Measurements from ENCODE around the gene WDR46. TPM values are rescaled to one million over a fixed set of nuclear protein-coding genes. Genes with fewer than 3 reads are reported as not detected.

WDR46 gene
- total and polyA plus RNA-seq, 12 donors = 11.0 to 40.6 (median 17.8) TPM

DNA sequence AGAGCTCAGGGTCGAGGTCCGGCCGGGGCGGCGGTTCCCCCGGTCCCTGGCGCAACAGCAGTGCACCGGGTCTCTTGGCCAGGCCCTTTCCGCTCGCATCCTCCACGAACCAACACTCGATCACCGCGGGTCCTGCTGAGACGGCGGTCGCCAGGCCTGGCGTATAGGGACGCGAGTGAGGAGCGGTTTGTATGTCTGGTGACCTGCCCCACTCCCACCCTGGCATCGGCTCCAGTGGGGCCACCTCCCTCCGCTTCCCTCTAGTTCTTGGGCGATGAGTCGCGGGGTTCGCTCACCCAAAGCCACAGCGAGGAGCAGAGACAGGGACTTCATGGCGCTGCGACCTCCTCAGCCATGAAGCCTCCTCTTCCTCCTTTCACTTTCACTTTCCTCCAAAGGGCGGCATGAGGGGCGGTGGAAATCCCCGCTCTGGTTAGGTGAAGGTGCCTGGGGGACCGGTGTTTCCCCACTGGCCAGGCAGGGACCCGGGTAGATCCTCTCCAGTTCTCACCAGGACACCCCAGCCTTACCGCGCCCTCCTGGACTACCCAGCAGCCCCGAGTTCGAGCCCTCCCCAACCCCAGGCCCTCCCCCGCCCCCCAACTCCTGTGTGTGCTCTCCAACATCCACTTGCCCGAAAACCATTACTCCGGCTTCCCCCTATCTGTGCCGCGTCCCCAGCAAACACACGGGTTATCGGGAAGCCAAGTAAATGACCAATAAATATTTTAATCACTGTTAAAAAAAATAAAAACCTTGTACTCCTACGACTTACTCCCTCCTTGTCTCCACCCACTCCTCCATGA lies 24.9 kb upstream of the WDR46 start, which contains the start of gene TAPBP:
Gene TAPBP, minus strand, starts transcription at position 370 of the 806 bp plus-strand sequence. Its CDS starts 37 bp downstream, at position 333.
- H3K9me3 ChIP-seq = no peaks in the 10 kb centered on the region
- H3K27me3 ChIP-seq = no peaks in the 10 kb centered on the region
- peak; percentile 11 to 57 (median 36) for ATAC-seq
- intact Hi-C loops (cut with DNase I) = loop anchor here in 2 of 10 donors (2.0 to 10.0 kb wide), 2 partner anchors 15 to 101 kb away; partner anchors contain the start of genes CUTA (in 2 of the 2), PHF1 (in 2 of the 2) and RGL2 (in 1 of the 2)
- DNase-seq = peak; percentile 55 to 70
- H3K27ac ChIP-seq = peak within 1 kb of the TSS; percentile 93 to 100 (median 98)
- peaks cover 12 to 64% (median 52%) of the 10 kb centered on the region in 9 donors for H3K4me1 ChIP-seq
- 0 to 1% methylated on average over 47 of the region's 47 CpGs for WGBS, 2 donors
- H3K36me3 ChIP-seq = peaks cover 0 to 46% (median 12%) of the 10 kb centered on the region in 9 donors
- TF ChIP-seq, protein P1, sequence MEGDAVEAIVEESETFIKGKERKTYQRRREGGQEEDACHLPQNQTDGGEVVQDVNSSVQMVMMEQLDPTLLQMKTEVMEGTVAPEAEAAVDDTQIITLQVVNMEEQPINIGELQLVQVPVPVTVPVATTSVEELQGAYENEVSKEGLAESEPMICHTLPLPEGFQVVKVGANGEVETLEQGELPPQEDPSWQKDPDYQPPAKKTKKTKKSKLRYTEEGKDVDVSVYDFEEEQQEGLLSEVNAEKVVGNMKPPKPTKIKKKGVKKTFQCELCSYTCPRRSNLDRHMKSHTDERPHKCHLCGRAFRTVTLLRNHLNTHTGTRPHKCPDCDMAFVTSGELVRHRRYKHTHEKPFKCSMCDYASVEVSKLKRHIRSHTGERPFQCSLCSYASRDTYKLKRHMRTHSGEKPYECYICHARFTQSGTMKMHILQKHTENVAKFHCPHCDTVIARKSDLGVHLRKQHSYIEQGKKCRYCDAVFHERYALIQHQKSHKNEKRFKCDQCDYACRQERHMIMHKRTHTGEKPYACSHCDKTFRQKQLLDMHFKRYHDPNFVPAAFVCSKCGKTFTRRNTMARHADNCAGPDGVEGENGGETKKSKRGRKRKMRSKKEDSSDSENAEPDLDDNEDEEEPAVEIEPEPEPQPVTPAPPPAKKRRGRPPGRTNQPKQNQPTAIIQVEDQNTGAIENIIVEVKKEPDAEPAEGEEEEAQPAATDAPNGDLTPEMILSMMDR (IDR thresholded peaks at IDR 0.05) = no peak
- peak within 1 kb of the TSS; percentile 78 to 99 (median 90) for H3K4me3 ChIP-seq

- TF ChIP-seq, protein P1 (IDR thresholded peaks at IDR 0.05) = no peak
- H3K4me1 ChIP-seq = peaks cover 12 to 57% (median 45%) of the 10 kb centered on the region in 9 donors
- peak; percentile 2 to 32 (median 4) for ATAC-seq
- H3K4me3 ChIP-seq = peak overlapping the region; percentile 78 to 99 (median 90)
- peaks cover 0 to 46% (median 7%) of the 10 kb centered on the region in 9 donors for H3K36me3 ChIP-seq
- no peaks in the 10 kb centered on the region for H3K27me3 ChIP-seq
- 1% methylated on average over 33 of the region's 33 CpGs for WGBS, 2 donors
- no peaks in the 10 kb centered on the region for H3K9me3 ChIP-seq
- H3K27ac ChIP-seq = peak overlapping the region; percentile 93 to 100 (median 98)
- intact Hi-C loops (cut with DNase I) = loop anchor here in 2 of 10 donors (2.0 to 10.0 kb wide), 2 partner anchors 14 to 102 kb away; partner anchors contain the start of genes CUTA (in 2 of the 2), PHF1 (in 2 of the 2) and RGL2 (in 1 of the 2)
- peak; percentile 47 to 58 for DNase-seq
Observed at GRCh38 chr6:33313105-33313708, 24.2 kb upstream of the WDR46 start.

DNA sequence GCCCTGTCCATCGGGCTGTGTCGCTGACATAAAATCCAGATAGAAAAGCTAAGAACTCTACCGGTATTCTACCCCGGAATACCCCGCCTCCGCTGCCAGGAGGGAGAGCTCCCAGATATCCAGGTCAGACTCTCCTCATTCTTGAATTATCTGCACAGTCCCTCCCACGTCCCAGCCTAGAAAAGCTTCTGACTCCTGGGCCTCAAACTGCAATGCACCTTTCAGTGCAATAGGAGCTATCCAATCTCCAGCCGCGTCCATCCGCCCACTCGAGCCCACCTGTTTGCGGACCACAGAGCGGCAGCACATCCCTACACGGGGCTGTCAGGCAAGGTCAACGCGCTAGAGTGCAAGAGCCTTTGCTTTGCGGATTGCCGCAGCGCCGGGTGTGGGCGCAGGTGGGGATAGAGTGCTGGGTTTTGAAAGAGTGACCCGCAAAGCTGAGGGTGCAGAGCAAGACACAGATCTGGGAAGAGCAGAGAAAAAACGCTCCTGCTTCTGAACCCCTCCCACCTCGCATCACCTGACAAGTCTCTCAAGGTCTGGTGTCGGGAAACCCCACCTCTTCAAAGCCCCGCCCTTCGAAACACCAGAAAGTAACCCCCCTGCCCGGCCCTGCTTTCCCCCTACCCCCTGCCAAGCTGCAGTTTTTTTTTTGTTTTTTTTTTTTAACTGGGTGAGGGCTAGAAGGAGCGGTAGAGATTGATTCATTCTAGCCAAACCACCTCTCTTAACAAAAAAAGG lies 23.5 kb upstream of the WDR46 start:
- intact Hi-C loops (cut with DNase I) = loop anchor here in 2 of 10 donors (2.0 to 10.0 kb wide), 2 partner anchors 14 to 102 kb away; partner anchors contain the start of genes CUTA (in 2 of the 2), PHF1 (in 2 of the 2) and RGL2 (in 1 of the 2)
- H3K36me3 ChIP-seq = peaks cover 0 to 53% (median 7%) of the 10 kb centered on the region in 9 donors
- no peaks in the 10 kb centered on the region for H3K27me3 ChIP-seq
- 7% methylated on average over 29 of the region's 29 CpGs for WGBS, 2 donors
- H3K4me1 ChIP-seq = peaks cover 12 to 55% (median 44%) of the 10 kb centered on the region in 9 donors
- ATAC-seq (peak in 6 of 8 donors; percentile 1 to 14 (median 9)), DNase-seq (peak; percentile 29 to 65)
- H3K4me3 ChIP-seq = peak overlapping the region; percentile 78 to 99 (median 90)
- no peaks in the 10 kb centered on the region for H3K9me3 ChIP-seq
- TF ChIP-seq, protein P1 (IDR thresholded peaks at IDR 0.05) = no peak
- peak overlapping the region; percentile 93 to 100 (median 98) for H3K27ac ChIP-seq
